H9 (cell line): ENCODE measurements around the gene PREX1. TPM values are rescaled to one million over a fixed set of nuclear protein-coding genes. Genes with fewer than 3 reads are reported as not detected.

ENCODE experiments used
- DNase-seq: peaks from one replicate; pipeline ENCODE4 v3.0.0-alpha.2; 2017
- H2AFZ ChIP-seq: one replicate; pipeline ENCODE4 v1.6.1; 2013; ENCODE audit warnings: mild to moderate bottlenecking, low read length, control low read depth, moderate library complexity
- H2AK5ac ChIP-seq: 2 replicates; pipeline ENCODE4 v1.6.1; 2013; ENCODE audit warnings: low read length, control low read depth, mixed read lengths; ENCODE audit not compliant: insufficient read length
- H2BK120ac ChIP-seq: one replicate; pipeline ENCODE4 v1.6.1; 2013; ENCODE audit warnings: low read depth, mild to moderate bottlenecking, low read length, control low read depth, inconsistent platforms; ENCODE audit not compliant: poor library complexity, severe bottlenecking
- H2BK12ac ChIP-seq: 2 replicates; pipeline ENCODE4 v1.6.1; 2013; ENCODE audit warnings: low read length, control low read depth, mixed read lengths, low read depth; ENCODE audit not compliant: insufficient read length
- H2BK15ac ChIP-seq: 2 replicates; pipeline ENCODE4 v1.6.1; 2013; ENCODE audit warnings: low read depth, low read length, control low read depth
- H2BK20ac ChIP-seq: one replicate; pipeline ENCODE4 v1.6.1; 2013; ENCODE audit warnings: low read depth, mild to moderate bottlenecking, low read length, control low read depth, inconsistent platforms; ENCODE audit not compliant: poor library complexity, severe bottlenecking
- H2BK5ac ChIP-seq: 2 replicates; pipeline ENCODE4 v1.6.1; 2013; ENCODE audit warnings: low read length, control low read depth, mixed read lengths; ENCODE audit not compliant: insufficient read length
- H3K14ac ChIP-seq: 2 replicates; pipeline ENCODE4 v1.6.1; 2013; ENCODE audit warnings: low read length, control low read depth; ENCODE audit not compliant: insufficient read depth
- H3K18ac ChIP-seq: 2 replicates; pipeline ENCODE4 v1.6.1; 2013; ENCODE audit warnings: low read depth, mild to moderate bottlenecking, mixed read lengths, low read length, control low read depth; ENCODE audit not compliant: insufficient read length
- H3K23ac ChIP-seq: 2 replicates; pipeline ENCODE4 v1.6.1; 2013; ENCODE audit warnings: low read length, control low read depth, mixed read lengths, low read depth; ENCODE audit not compliant: insufficient read length
- H3K23me2 ChIP-seq: 2 replicates; pipeline ENCODE4 v1.6.1; 2013; ENCODE audit warnings: low read depth, mild to moderate bottlenecking, mixed read lengths, low read length, control low read depth; ENCODE audit not compliant: insufficient read length, poor library complexity, severe bottlenecking
- H3K27ac ChIP-seq: 2 replicates; pipeline ENCODE4 v1.5.1; 2013; ENCODE audit warnings: low read length, control low read depth, mixed read lengths, low read depth; ENCODE audit not compliant: insufficient read length
- H3K27me3 ChIP-seq: 2 replicates; pipeline ENCODE4 v1.6.1; 2013; ENCODE audit warnings: low read length, control low read depth, inconsistent platforms; ENCODE audit not compliant: insufficient read depth
- H3K4ac ChIP-seq: 2 replicates; pipeline ENCODE4 v1.6.1; 2013; ENCODE audit warnings: low read depth, mild to moderate bottlenecking, control low read depth, inconsistent platforms, low read length, moderate library complexity
- H3K4me1 ChIP-seq: 2 replicates; pipeline ENCODE4 v1.6.1; 2013; ENCODE audit warnings: low read length, control low read depth, inconsistent platforms; ENCODE audit not compliant: insufficient read depth
- H3K4me2 ChIP-seq: 2 replicates; pipeline ENCODE4 v1.6.1; 2013; ENCODE audit warnings: low read length, control low read depth, mixed read lengths; ENCODE audit not compliant: insufficient read length, insufficient read depth
- H3K56ac ChIP-seq: 2 replicates; pipeline ENCODE4 v1.6.1; 2013; ENCODE audit warnings: low read depth, mild to moderate bottlenecking, mixed read lengths, low read length, control low read depth; ENCODE audit not compliant: insufficient read length
- H3K79me1 ChIP-seq: 2 replicates; pipeline ENCODE4 v1.6.1; 2013; ENCODE audit warnings: low read depth, mild to moderate bottlenecking, moderate library complexity, low read length, control low read depth, inconsistent platforms; ENCODE audit not compliant: insufficient read depth, poor library complexity, severe bottlenecking
- H3K79me2 ChIP-seq: 2 replicates; pipeline ENCODE4 v1.6.1; 2013; ENCODE audit warnings: low read length, control low read depth, inconsistent platforms; ENCODE audit not compliant: insufficient read depth
- H3K9ac ChIP-seq: 2 replicates; pipeline ENCODE4 v1.6.1; 2013; ENCODE audit warnings: low read length, control low read depth, mixed read lengths; ENCODE audit not compliant: insufficient read length; ENCODE audit errors: extremely low read depth
- H3K9me3 ChIP-seq: one replicate; pipeline ENCODE4 v1.6.1; 2013; ENCODE audit warnings: low read depth, low read length, inconsistent platforms; ENCODE audit not compliant: control insufficient read depth
- H3T11ph ChIP-seq: one replicate; pipeline ENCODE4 v1.6.1; 2013; ENCODE audit warnings: mild to moderate bottlenecking, low read length, control low read depth, inconsistent platforms
- H4K20me1 ChIP-seq: one replicate; pipeline ENCODE4 v1.6.1; 2013; ENCODE audit not compliant: control insufficient read depth, insufficient read length, insufficient read depth
- H4K5ac ChIP-seq: 2 replicates; pipeline ENCODE4 v1.6.1; 2013; ENCODE audit warnings: low read depth, mild to moderate bottlenecking, mixed read lengths, low read length, control low read depth; ENCODE audit not compliant: insufficient read length
- H4K8ac ChIP-seq: replicated peaks from 2 replicates; pipeline ENCODE4 v1.6.1; 2013; ENCODE audit warnings: low read length, control low read depth, mixed read lengths, low read depth; ENCODE audit not compliant: insufficient read length
- H4K91ac ChIP-seq: 2 replicates; pipeline ENCODE4 v1.6.1; 2013; ENCODE audit warnings: low read depth, mild to moderate bottlenecking, moderate library complexity, mixed read lengths, low read length, control low read depth; ENCODE audit not compliant: insufficient read length
- H3K27ac Mint-ChIP-seq, 3 experiments: 2 replicates in 2 of 3; 3 replicates in 1 of 3; pipeline ENCODE4 v1.8.0; 2020 to 2021; ENCODE audit warnings: mixed read lengths in 3 of 3, mild to moderate bottlenecking in 1 of 3, moderate library complexity in 1 of 3
- H3K27me3 Mint-ChIP-seq: 2 replicates; pipeline ENCODE4 v1.8.0; 2021; ENCODE audit warnings: low read depth, mild to moderate bottlenecking, moderate library complexity, mixed read lengths
- H3K36me3 Mint-ChIP-seq, 3 experiments: 2 replicates in 2 of 3; 3 replicates in 1 of 3; pipeline ENCODE4 v1.8.0; 2020 to 2021; ENCODE audit warnings: low read depth in 3 of 3, mixed read lengths in 3 of 3; ENCODE audit not compliant: insufficient read depth in 1 of 3
- H3K4me1 Mint-ChIP-seq, 2 experiments: 2 replicates each; pipeline ENCODE4 v1.8.0; 2020; ENCODE audit warnings: mixed read lengths in 2 of 2
- H3K4me3 Mint-ChIP-seq, 2 experiments: 2 replicates in 1 of 2; 3 replicates in 1 of 2; pipeline ENCODE4 v1.8.0; 2020 to 2021; ENCODE audit warnings: mild to moderate bottlenecking in 2 of 2, mixed read lengths in 2 of 2, moderate library complexity in 1 of 2
- H3K9me3 Mint-ChIP-seq, 2 experiments: 2 replicates in 1 of 2; 3 replicates in 1 of 2; pipeline ENCODE4 v1.8.0; 2020; ENCODE audit warnings: mild to moderate bottlenecking in 2 of 2, mixed read lengths in 2 of 2, moderate library complexity in 1 of 2
- CTCF ChIP-seq: fragments of 200-600 bp; sonication (generic); conservative IDR thresholded peaks from 3 replicates; pipeline ENCODE4 v1.8.0; 2021; ENCODE audit warnings: antibody characterized with exemption, mild to moderate bottlenecking
- WGBS: extraction: QIAGEN DNeasy Blood & Tissue Kit; methylation state at CpG from one replicate; pipeline ENCODE4 v1.1.7; 2013; ENCODE audit warnings: missing lambda C conversion rate, low lambda C conversion rate, mixed read lengths; ENCODE audit not compliant: insufficient read length; ENCODE audit errors: extremely low coverage; 5-methylcytosine and 5-hydroxymethylcytosine counted together
- total RNA-seq: library from RNA; stranded (reverse); gene quantifications from 2 replicates; pipeline ENCODE4 v1.2.1, GENCODE V29; 2021

Gene PREX1
- total RNA-seq, 1 experiment from 2014 or later: 6.6 TPM

DNA sequence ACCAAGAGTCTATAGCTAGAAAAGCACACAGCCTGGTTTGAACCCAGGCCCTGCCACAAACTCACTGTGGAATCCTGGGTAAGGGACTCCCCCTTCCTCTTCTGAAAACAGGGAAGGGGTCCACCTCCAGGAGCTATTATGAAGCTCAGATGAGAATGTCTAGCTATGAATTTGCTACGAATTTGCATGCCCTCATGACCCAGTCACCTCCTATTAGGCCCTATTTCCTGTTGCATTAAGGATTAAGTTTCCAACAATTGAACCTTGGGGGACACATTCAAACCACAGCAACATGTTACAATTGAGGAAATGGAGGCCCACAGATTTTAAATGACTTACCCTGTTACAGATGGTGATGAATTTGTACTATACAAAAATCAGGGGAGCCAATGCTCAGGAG is 46.2 kb downstream of the PREX1 start:
- no peak overlapping the region for H3T11ph ChIP-seq
- H2BK12ac ChIP-seq: no peak overlapping the region
- no peaks in the 10 kb centered on the region for H3K27me3 ChIP-seq
- H3K18ac ChIP-seq: no peak overlapping the region
- Mint-ChIP-seq H3K4me3 (no peak overlapping the region), H3K4me1 (peaks cover 0 to 11% of the 10 kb centered on the region in 2 experiments; a peak in 2 of 4 replicates), H3K36me3 (peaks cover 4 to 13% (median 7%) of the 10 kb centered on the region in 3 experiments; a peak in 6 of 7 replicates), H3K27me3 (0 out of 2 replicates have a peak, but pooled peaks cover 3% of the 10 kb centered on the region), H3K9me3 (peaks cover 14 to 19% of the 10 kb centered on the region in 2 experiments), H3K27ac (peak overlapping the region in 2 of 3 experiments; percentile 33 to 37; a peak in 1 of 7 replicates)
- no peak overlapping the region for H3K56ac ChIP-seq
- H3K79me1 ChIP-seq: no peaks in the 10 kb centered on the region
- H4K20me1 ChIP-seq: no peaks in the 10 kb centered on the region
- TF ChIP-seq CTCF: no peak
- no peak overlapping the region for H2AK5ac ChIP-seq
- H3K4me1 ChIP-seq: no peaks in the 10 kb centered on the region
- no peak overlapping the region for H3K9ac ChIP-seq
- H3K9me3 ChIP-seq: no peaks in the 10 kb centered on the region
- H4K8ac ChIP-seq: no peak overlapping the region
- no peak overlapping the region for H3K27ac ChIP-seq
- H2BK120ac ChIP-seq: no peak overlapping the region
- H3K14ac ChIP-seq: no peak overlapping the region
- H2AFZ ChIP-seq: no peak overlapping the region
- no peak overlapping the region for H2BK20ac ChIP-seq
- no peak for DNase-seq
- no peak overlapping the region for H3K4me2 ChIP-seq
- H4K91ac ChIP-seq: no peak overlapping the region
- H2BK5ac ChIP-seq: no peak overlapping the region
- H2BK15ac ChIP-seq: no peak overlapping the region
- no peak overlapping the region for H4K5ac ChIP-seq
- no peak overlapping the region for H3K4ac ChIP-seq
- no CpG with 5 or more reads among the region's 1 CpG for WGBS
- H3K23ac ChIP-seq: no peak overlapping the region
- H3K79me2 ChIP-seq: no peaks in the 10 kb centered on the region
- no peaks in the 10 kb centered on the region for H3K23me2 ChIP-seq
